HEK293 (cell line): Measurements from ENCODE around the gene SH2D1B.

Experiments used
- CTCF ChIA-PET: fragments of 350-600 bp; formaldehyde crosslinking; extraction: SDS; loops from one replicate; lab custom pipeline; 2021; ENCODE audit warnings: antibody characterized with exemption; lab: Yijun Ruan, JAX
- POLR2A ChIA-PET: fragments of 300-600 bp; formaldehyde crosslinking; extraction: SDS; loops from one replicate; lab custom pipeline; 2020; ENCODE audit warnings: antibody characterized with exemption, inconsistent platforms; lab: Yijun Ruan, JAX
- H3K27ac ChIP-seq: fragments of 200-500 bp; sonication (Bioruptor generic); 2 replicates; pipeline ENCODE4 v1.5.1; 2014; ENCODE audit warnings: low read depth, low read length, control low read depth, inconsistent platforms; ENCODE audit errors: extremely low read depth
- H3K36me3 ChIP-seq, 2 experiments: fragments of 200-500 bp in 1 of 2; sonication (Bioruptor generic) in 1 of 2; 1 replicate in 1 of 2; 2 replicates in 1 of 2; pipeline ENCODE4 v1.5.1; 2014 to 2017; ENCODE audit warnings: inconsistent platforms in 2 of 2, low read length in 2 of 2; ENCODE audit not compliant: control insufficient read depth in 2 of 2, insufficient read depth in 1 of 2
- H3K4me1 ChIP-seq: fragments of 200-500 bp; sonication (Bioruptor generic); 2 replicates; pipeline ENCODE4 v1.5.1; 2014; ENCODE audit warnings: mild to moderate bottlenecking, low read length, inconsistent platforms; ENCODE audit not compliant: control insufficient read depth, insufficient read depth
- H3K4me3 ChIP-seq: 2 replicates; pipeline ENCODE4 v1.5.1; 2011; ENCODE audit warnings: low read depth, mild to moderate bottlenecking, control low read depth, low read length, moderate library complexity
- H3K9me3 ChIP-seq: fragments of 200-500 bp; sonication (Bioruptor generic); 2 replicates; pipeline ENCODE4 v1.5.1; 2014; ENCODE audit warnings: low read depth, low read length, inconsistent platforms; ENCODE audit not compliant: control insufficient read depth, insufficient read depth
- CTCF ChIP-seq: fragments of 450-650 bp; formaldehyde crosslinking; IDR thresholded peaks from 2 replicates; pipeline ENCODE4 v1.5.1; 2016; ENCODE audit warnings: missing biosample characterization, missing genetic modification characterization
- FEZF1 ChIP-seq: fragments of 450-650 bp; formaldehyde crosslinking; IDR thresholded peaks from 2 replicates; pipeline ENCODE4 v1.5.1; 2016; ENCODE audit warnings: missing biosample characterization, missing genetic modification characterization
- GFI1B ChIP-seq: fragments of 450-650 bp; formaldehyde crosslinking; IDR thresholded peaks from 2 replicates; pipeline ENCODE4 v1.5.1; 2016; ENCODE audit warnings: missing biosample characterization, missing genetic modification characterization
- GLIS2 ChIP-seq: fragments of 450-650 bp; formaldehyde crosslinking; IDR thresholded peaks from 2 replicates; pipeline ENCODE4 v1.5.1; 2016; ENCODE audit warnings: missing biosample characterization, missing genetic modification characterization
- MYNN ChIP-seq: fragments of 450-650 bp; formaldehyde crosslinking; IDR thresholded peaks from 2 replicates; pipeline ENCODE4 v1.5.1; 2016; ENCODE audit warnings: missing biosample characterization, missing genetic modification characterization, borderline replicate concordance
- SP7 ChIP-seq: fragments of 450-650 bp; formaldehyde crosslinking; IDR thresholded peaks from 2 replicates; pipeline ENCODE4 v1.5.1; 2016; ENCODE audit warnings: missing biosample characterization, missing genetic modification characterization
- ZBTB48 ChIP-seq: fragments of 450-650 bp; formaldehyde crosslinking; IDR thresholded peaks from 2 replicates; pipeline ENCODE4 v1.5.1; 2016; ENCODE audit warnings: missing biosample characterization, missing genetic modification characterization
- ZNF114 ChIP-seq: fragments of 450-650 bp; formaldehyde crosslinking; IDR thresholded peaks from 2 replicates; pipeline ENCODE4 v1.5.0; 2017; ENCODE audit warnings: missing biosample characterization, missing genetic modification characterization
- ZNF146 ChIP-seq: fragments of 450-650 bp; formaldehyde crosslinking; IDR thresholded peaks from 2 replicates; pipeline ENCODE4 v1.5.1; 2016; ENCODE audit warnings: missing biosample characterization, missing genetic modification characterization
- ZNF174 ChIP-seq: fragments of 450-650 bp; formaldehyde crosslinking; IDR thresholded peaks from 2 replicates; pipeline ENCODE4 v1.5.0; 2017; ENCODE audit warnings: missing biosample characterization, mild to moderate bottlenecking, missing genetic modification characterization
- ZNF214 ChIP-seq: fragments of 450-650 bp; formaldehyde crosslinking; IDR thresholded peaks from 2 replicates; pipeline ENCODE4 v1.5.1; 2017; ENCODE audit warnings: missing biosample characterization, mild to moderate bottlenecking, missing genetic modification characterization, borderline replicate concordance
- ZNF280D ChIP-seq: fragments of 450-650 bp; formaldehyde crosslinking; IDR thresholded peaks from 2 replicates; pipeline ENCODE4 v1.5.1; 2016; ENCODE audit warnings: missing biosample characterization, missing genetic modification characterization
- ZNF341 ChIP-seq: fragments of 450-650 bp; formaldehyde crosslinking; IDR thresholded peaks from 2 replicates; pipeline ENCODE4; 2016; ENCODE audit warnings: low read depth, missing biosample characterization, missing genetic modification characterization
- ZNF426 ChIP-seq: fragments of 450-650 bp; formaldehyde crosslinking; IDR thresholded peaks from 2 replicates; pipeline ENCODE4 v1.5.1; 2017; ENCODE audit warnings: missing biosample characterization, missing genetic modification characterization, mild to moderate bottlenecking, inconsistent platforms, moderate library complexity
- ZNF600 ChIP-seq: fragments of 450-650 bp; formaldehyde crosslinking; IDR thresholded peaks from 2 replicates; pipeline ENCODE4 v1.5.1; 2016; ENCODE audit warnings: missing biosample characterization, missing genetic modification characterization
- ZNF76 ChIP-seq: fragments of 450-650 bp; formaldehyde crosslinking; IDR thresholded peaks from 2 replicates; pipeline ENCODE4; 2016; ENCODE audit warnings: low read depth, missing biosample characterization, missing genetic modification characterization, borderline replicate concordance
- ZSCAN16 ChIP-seq: fragments of 450-650 bp; formaldehyde crosslinking; IDR thresholded peaks from 2 replicates; pipeline ENCODE4 v1.5.1; 2016; ENCODE audit warnings: missing biosample characterization, missing genetic modification characterization
- ZXDB ChIP-seq: fragments of 450-650 bp; formaldehyde crosslinking; IDR thresholded peaks from 2 replicates; pipeline ENCODE4 v1.5.1; 2016; ENCODE audit warnings: missing biosample characterization, missing genetic modification characterization
- TF ChIP-seq, protein P1 (sequence below): fragments of 450-650 bp; formaldehyde crosslinking; IDR thresholded peaks from 2 replicates; pipeline ENCODE4 v1.5.1; 2017; ENCODE audit warnings: missing biosample characterization, missing genetic modification characterization
- TF ChIP-seq, protein P2 (sequence below): fragments of 450-650 bp; formaldehyde crosslinking; IDR thresholded peaks from 2 replicates; pipeline ENCODE4 v1.5.1; 2016; ENCODE audit warnings: missing biosample characterization, missing genetic modification characterization

Gene SH2D1B

GRCh38 chr1:162368451-162368850 lies 43.5 kb downstream of the SH2D1B start:
- TF ChIP-seq ZNF280D = no peak
- TF ChIP-seq ZNF174 (tag by site-specific recombination) = no peak
- TF ChIP-seq ZXDB = no peak
- TF ChIP-seq SP7 (tag by site-specific recombination) = no peak
- TF ChIP-seq ZNF114 (tag by site-specific recombination) = no peak
- no peak for TF ChIP-seq ZBTB48
- TF ChIP-seq ZNF341 = no peak
- H3K27ac ChIP-seq = no peak overlapping the region
- ChIA-PET CTCF (interaction anchor here (3.8 kb wide), 1 partner anchor 11 kb away, joined by 17 read pairs; no protein-coding TSS in a partner anchor), POLR2A (no interaction called here)
- H3K9me3 ChIP-seq = no peaks in the 10 kb centered on the region
- H3K4me1 ChIP-seq = no peaks in the 10 kb centered on the region
- H3K36me3 ChIP-seq = peaks cover 0 to 4% of the 10 kb centered on the region in 2 experiments; a peak in 2 of 3 replicates
- no peak overlapping the region for H3K4me3 ChIP-seq

DNA sequence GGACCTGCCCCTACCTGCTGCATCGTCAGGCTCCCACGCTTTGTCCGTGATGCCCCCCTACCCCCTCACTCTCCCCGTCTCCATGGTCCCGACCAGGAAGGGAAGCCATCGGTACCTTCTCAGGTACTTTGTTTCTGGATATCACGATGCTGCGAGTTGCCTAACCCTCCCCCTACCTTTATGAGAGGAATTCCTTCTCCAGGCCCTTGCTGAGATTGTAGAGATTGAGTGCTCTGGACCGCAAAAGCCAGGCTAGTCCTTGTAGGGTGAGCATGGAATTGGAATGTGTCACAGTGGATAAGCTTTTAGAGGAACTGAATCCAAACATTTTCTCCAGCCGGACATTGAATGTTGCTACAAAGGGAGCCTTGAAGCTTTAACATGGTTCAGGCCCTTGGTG lies 44.2 kb downstream of the SH2D1B start:
- no peaks in the 10 kb centered on the region for H3K9me3 ChIP-seq
- no peak overlapping the region for H3K4me3 ChIP-seq
- TF ChIP-seq FEZF1 (tag by site-specific recombination) (no peak), ZNF76 (tag by site-specific recombination) (no peak), ZNF341 (no peak), ZNF600 (no peak), ZNF146 (no peak), ZNF214 (tag by site-specific recombination) (no peak), GLIS2 (tag by site-specific recombination) (no peak)
- TF ChIP-seq, protein P1, sequence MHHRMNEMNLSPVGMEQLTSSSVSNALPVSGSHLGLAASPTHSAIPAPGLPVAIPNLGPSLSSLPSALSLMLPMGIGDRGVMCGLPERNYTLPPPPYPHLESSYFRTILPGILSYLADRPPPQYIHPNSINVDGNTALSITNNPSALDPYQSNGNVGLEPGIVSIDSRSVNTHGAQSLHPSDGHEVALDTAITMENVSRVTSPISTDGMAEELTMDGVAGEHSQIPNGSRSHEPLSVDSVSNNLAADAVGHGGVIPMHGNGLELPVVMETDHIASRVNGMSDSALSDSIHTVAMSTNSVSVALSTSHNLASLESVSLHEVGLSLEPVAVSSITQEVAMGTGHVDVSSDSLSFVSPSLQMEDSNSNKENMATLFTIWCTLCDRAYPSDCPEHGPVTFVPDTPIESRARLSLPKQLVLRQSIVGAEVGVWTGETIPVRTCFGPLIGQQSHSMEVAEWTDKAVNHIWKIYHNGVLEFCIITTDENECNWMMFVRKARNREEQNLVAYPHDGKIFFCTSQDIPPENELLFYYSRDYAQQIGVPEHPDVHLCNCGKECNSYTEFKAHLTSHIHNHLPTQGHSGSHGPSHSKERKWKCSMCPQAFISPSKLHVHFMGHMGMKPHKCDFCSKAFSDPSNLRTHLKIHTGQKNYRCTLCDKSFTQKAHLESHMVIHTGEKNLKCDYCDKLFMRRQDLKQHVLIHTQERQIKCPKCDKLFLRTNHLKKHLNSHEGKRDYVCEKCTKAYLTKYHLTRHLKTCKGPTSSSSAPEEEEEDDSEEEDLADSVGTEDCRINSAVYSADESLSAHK = no peak
- ChIA-PET CTCF (interaction anchor here (3.8 kb wide), 1 partner anchor 10 kb away, joined by 17 read pairs; no protein-coding TSS in a partner anchor), POLR2A (no interaction called here)
- no peaks in the 10 kb centered on the region for H3K4me1 ChIP-seq
- peaks cover 0 to 4% of the 10 kb centered on the region in 2 experiments; a peak in 2 of 3 replicates for H3K36me3 ChIP-seq
- no peak overlapping the region for H3K27ac ChIP-seq

- Histone ChIP-seq H3K4me1 (no peaks in the 10 kb centered on the region), H3K4me3 (no peak overlapping the region), H3K36me3 (peaks cover 0 to 4% of the 10 kb centered on the region in 2 experiments; a peak in 2 of 3 replicates), H3K27ac (no peak overlapping the region), H3K9me3 (no peaks in the 10 kb centered on the region)
- CTCF ChIA-PET = interaction anchor here (3.8 kb wide), 1 partner anchor 9 kb away, joined by 17 read pairs; no protein-coding TSS in a partner anchor
- TF ChIP-seq ZNF426 (no peak), GFI1B (no peak), CTCF (tag by site-specific recombination) (no peak), MYNN (no peak), ZSCAN16 (tag by site-specific recombination) (no peak)
- TF ChIP-seq, protein P2, sequence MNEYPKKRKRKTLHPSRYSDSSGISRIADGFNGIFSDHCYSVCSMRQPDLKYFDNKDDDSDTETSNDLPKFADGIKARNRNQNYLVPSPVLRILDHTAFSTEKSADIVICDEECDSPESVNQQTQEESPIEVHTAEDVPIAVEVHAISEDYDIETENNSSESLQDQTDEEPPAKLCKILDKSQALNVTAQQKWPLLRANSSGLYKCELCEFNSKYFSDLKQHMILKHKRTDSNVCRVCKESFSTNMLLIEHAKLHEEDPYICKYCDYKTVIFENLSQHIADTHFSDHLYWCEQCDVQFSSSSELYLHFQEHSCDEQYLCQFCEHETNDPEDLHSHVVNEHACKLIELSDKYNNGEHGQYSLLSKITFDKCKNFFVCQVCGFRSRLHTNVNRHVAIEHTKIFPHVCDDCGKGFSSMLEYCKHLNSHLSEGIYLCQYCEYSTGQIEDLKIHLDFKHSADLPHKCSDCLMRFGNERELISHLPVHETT = no peak
- POLR2A ChIA-PET = interaction anchor here (1.4 kb wide), 1 partner anchor 11 kb away, joined by 3 read pairs; no protein-coding TSS in a partner anchor
These were observed 44.9 kb downstream of the SH2D1B start for GRCh38 chr1:162367073-162367472.
